Activated CD8-positive, alpha-beta memory T cell treated with anti-CD3 and anti-CD28 coated beads, Interleukin-2, amount 10 ng/mL, durations not matched to agents 7 days and 5 days (primary cell): ENCODE results near the gene CFAP410. TPM values are rescaled to one million over a fixed set of nuclear protein-coding genes. Genes with fewer than 3 reads are reported as not detected.

Experiments
- ATAC-seq: fragments of 150-1000 bp; cut with Tn5 transposase; one replicate; pipeline ENCODE4 v1.10.0; 2021; ENCODE audit warnings: moderate library complexity
- CTCF ChIA-PET: fragments of 350-600 bp; sonication (Branson Sonifier 250); formaldehyde crosslinking; loops from one replicate; lab custom pipeline; 2021; ENCODE audit warnings: antibody characterized with exemption; lab: Charles Lee
- DNase-seq: peaks from one replicate; pipeline ENCODE4 v3.0.0-alpha.2; 2020
- H3K27ac Mint-ChIP-seq: one replicate; pipeline ENCODE4 v1.8.0; 2021; ENCODE audit warnings: mild to moderate bottlenecking, mixed read lengths
- H3K27me3 Mint-ChIP-seq: one replicate; pipeline ENCODE4 v1.8.0; 2021; ENCODE audit warnings: mixed read lengths
- H3K36me3 Mint-ChIP-seq: one replicate; pipeline ENCODE4 v1.8.0; 2021; ENCODE audit warnings: mild to moderate bottlenecking, mixed read lengths
- H3K4me1 Mint-ChIP-seq: one replicate; pipeline ENCODE4 v1.8.0; 2021; ENCODE audit warnings: mixed read lengths
- H3K4me3 Mint-ChIP-seq: one replicate; pipeline ENCODE4 v1.8.0; 2021; ENCODE audit warnings: mild to moderate bottlenecking, moderate library complexity, mixed read lengths
- H3K9me3 Mint-ChIP-seq: one replicate; pipeline ENCODE4 v1.8.0; 2022; ENCODE audit warnings: low read depth, mixed read lengths
- total RNA-seq, 2 experiments: library from RNA; stranded (reverse); gene quantifications; one replicate each; pipeline ENCODE4 v1.2.3, GENCODE V29; 2021

Gene CFAP410
- total RNA-seq, 2 experiments from 2014 or later, result 14.8 to 15.3 TPM

GRCh38 chr21:44329086-44329889 lies 9.9 kb downstream of the CFAP410 start:
- no peak overlapping the region for H3K4me3 Mint-ChIP-seq
- H3K27me3 Mint-ChIP-seq, result no peaks in the 10 kb centered on the region
- CTCF ChIA-PET, result interaction anchor here (1.3 kb wide), 1 partner anchor 31 kb away, joined by 3 read pairs; no protein-coding TSS in a partner anchor
- H3K4me1 Mint-ChIP-seq, result no peaks in the 10 kb centered on the region
- no peak for DNase-seq
- ATAC-seq, result no peak
- peak overlapping the region; percentile 47 for H3K27ac Mint-ChIP-seq
- H3K36me3 Mint-ChIP-seq, result peaks cover 2% of the 10 kb centered on the region
- no peaks in the 10 kb centered on the region for H3K9me3 Mint-ChIP-seq

DNA sequence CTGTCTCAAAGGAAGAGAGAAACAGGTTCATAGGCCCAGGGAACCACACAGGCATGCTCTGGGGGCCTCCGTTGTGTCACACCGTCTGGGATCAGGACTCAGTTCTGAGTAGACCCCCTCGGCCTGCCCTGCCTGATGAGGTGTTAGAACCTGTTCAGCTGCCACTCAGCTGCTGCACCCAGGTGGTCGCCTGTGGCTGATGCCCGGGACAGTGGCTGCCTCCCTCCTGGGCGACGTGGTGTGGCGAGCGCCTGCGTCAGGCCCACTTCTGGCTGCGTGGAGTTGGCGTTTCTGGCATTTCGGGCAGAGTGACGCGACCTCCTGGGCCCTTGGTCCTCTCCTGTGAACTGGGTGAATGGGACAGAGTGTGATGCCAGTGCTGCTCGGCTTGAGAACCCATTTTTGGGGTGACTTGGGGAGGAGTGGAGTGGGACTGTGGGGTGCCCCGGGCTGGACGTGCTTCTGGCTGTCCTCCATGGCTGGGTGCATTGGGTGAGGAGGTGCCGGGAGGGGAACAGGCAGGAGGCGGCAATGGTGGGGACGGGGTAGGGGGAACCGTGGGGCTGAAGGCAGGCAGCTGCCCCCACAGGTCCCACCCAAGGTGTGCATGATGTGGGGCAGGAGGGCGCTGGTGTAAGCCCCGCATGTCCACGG lies 10.8 kb downstream of the CFAP410 start:
- no peak overlapping the region for H3K4me3 Mint-ChIP-seq
- CTCF ChIA-PET, result no interaction called here
- H3K36me3 Mint-ChIP-seq, result peaks cover 2% of the 10 kb centered on the region
- ATAC-seq (no peak), DNase-seq (no peak)
- no peaks in the 10 kb centered on the region for H3K9me3 Mint-ChIP-seq
- H3K27ac Mint-ChIP-seq, result no peak overlapping the region
- no peaks in the 10 kb centered on the region for H3K27me3 Mint-ChIP-seq
- no peaks in the 10 kb centered on the region for H3K4me1 Mint-ChIP-seq

DNA sequence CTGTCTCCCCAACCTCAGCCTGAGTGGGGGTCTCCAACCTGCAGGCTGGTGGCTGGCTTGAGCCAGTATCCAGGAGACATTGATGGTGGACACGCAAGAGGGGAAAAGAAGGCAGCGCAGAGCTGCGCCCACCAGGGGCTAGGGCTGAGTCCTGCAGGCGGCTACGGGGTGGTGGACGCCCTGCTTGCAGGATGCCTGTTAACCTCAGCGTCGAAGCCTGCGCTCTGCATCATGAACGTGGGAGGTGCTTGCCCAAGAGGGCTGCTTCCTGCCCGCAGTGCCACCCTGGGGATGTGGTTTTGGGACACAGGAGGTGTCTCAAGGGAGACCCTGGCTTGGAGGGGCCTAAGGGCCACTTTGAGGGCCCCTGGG lies 11.6 kb downstream of the CFAP410 start:
- H3K4me3 Mint-ChIP-seq, result no peak overlapping the region
- DNase-seq, result no peak
- no peak overlapping the region for H3K27ac Mint-ChIP-seq
- ATAC-seq, result no peak
- peaks cover 2% of the 10 kb centered on the region for H3K36me3 Mint-ChIP-seq
- CTCF ChIA-PET, result no interaction called here
- H3K4me1 Mint-ChIP-seq, result no peaks in the 10 kb centered on the region
- no peaks in the 10 kb centered on the region for H3K27me3 Mint-ChIP-seq
- no peaks in the 10 kb centered on the region for H3K9me3 Mint-ChIP-seq

DNA sequence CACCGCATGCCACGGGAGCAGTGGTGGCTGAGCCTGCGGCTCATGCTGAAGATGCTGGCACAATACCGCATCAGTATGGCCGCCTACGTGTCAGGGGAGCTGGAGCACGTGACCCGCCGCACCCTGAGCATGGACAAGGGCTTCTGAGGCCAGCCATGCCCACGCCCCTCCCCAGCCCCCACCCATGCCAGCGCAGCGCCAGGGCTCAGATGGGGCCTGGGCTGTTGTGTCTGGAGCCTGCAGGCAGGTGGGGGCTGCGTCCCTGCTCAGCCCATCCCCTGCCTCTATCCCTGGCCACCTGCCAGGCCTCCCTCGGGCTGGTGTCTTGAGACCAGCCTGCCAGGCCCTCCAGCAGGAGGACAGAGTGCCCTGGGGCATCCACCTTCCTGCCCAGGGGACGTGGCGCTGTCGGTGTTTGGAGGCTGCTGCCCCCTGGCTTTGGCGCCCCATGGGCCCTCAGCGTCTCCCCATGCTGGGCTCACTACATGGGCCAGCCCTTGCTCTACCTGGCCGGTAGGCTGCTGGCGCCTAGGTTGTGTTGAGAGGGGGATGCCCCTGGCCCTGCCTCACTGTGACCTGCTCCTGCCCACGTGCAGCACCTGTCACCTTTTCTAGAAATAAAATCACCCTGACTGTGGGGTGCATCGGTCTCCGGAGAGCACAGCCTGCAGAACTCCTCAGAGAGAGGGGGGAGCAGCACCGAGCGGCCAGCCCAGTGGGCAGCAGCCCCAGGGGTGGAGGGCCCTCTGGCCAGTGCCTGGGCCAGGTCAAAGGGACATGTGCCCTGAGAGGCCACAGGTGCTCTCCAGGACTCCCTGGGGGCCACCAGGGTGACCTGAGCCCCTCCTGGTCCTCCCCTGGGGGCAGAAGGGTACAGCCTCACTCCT lies 12.2 kb downstream of the CFAP410 start:
- no peak for DNase-seq
- CTCF ChIA-PET, result no interaction called here
- no peaks in the 10 kb centered on the region for H3K4me1 Mint-ChIP-seq
- no peaks in the 10 kb centered on the region for H3K27me3 Mint-ChIP-seq
- no peaks in the 10 kb centered on the region for H3K9me3 Mint-ChIP-seq
- H3K36me3 Mint-ChIP-seq, result peaks cover 2% of the 10 kb centered on the region
- no peak overlapping the region for H3K4me3 Mint-ChIP-seq
- H3K27ac Mint-ChIP-seq, result no peak overlapping the region
- ATAC-seq, result no peak

- no peak overlapping the region for H3K27ac Mint-ChIP-seq
- H3K4me1 Mint-ChIP-seq, result no peaks in the 10 kb centered on the region
- no peak for ATAC-seq
- CTCF ChIA-PET, result no interaction called here
- no peak for DNase-seq
- H3K27me3 Mint-ChIP-seq, result no peaks in the 10 kb centered on the region
- H3K9me3 Mint-ChIP-seq, result no peaks in the 10 kb centered on the region
- no peak overlapping the region for H3K4me3 Mint-ChIP-seq
- H3K36me3 Mint-ChIP-seq, result peaks cover 2% of the 10 kb centered on the region
Observed at GRCh38 chr21:44326272-44326647, 12.9 kb downstream of the CFAP410 start.

DNA sequence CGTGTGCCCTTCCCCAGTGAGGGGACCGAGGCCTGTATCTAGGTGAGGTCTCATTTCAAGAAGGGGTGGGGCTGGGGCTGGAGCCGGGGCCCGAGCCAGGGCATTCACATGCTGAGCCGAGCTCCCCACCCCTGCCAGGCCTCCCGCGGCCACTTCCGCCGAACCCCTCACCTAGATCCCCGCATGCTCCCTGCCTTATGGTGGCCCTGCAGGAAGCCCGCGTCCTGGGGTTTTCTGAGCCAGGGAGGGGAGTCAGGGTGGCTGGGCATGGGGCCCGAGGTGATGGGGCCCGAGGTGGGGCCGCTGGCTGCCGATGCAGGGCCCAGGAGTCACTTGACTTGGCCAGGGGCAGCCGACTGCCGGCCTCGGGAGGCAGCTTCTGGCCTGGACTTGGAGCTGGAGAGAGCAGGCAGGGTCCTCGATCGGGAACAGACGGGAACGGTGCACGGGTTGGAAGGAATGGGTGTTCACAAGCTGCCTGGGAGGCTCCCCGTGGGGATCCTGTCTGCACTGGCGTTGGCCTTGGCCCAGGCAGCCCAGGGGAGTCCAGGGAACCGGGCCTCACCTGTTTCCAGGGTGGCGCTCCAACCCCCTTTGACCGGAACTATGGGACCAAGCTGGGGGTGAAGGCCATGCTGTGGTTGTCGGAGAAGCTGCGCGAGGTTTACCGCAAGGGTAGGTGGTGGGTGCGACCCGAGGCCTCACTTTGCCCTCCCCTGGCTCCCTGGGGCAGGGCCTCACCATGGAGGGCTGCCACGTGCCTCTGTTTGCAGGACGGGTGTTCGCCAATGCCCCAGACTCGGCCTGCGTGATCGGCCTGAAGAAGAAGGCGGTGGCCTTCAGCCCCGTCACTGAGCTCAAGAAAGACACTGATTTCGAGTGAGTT lies 13.6 kb downstream of the CFAP410 start:
- Mint-ChIP-seq H3K4me1 (no peaks in the 10 kb centered on the region), H3K36me3 (peaks cover 2% of the 10 kb centered on the region), H3K9me3 (no peaks in the 10 kb centered on the region), H3K4me3 (no peak overlapping the region), H3K27ac (no peak overlapping the region), H3K27me3 (no peaks in the 10 kb centered on the region)
- no peak for DNase-seq
- CTCF ChIA-PET, result no interaction called here
- no peak for ATAC-seq

- H3K4me1 Mint-ChIP-seq, result no peaks in the 10 kb centered on the region
- CTCF ChIA-PET, result no interaction called here
- DNase-seq (no peak), ATAC-seq (no peak)
- H3K9me3 Mint-ChIP-seq, result no peaks in the 10 kb centered on the region
- H3K27me3 Mint-ChIP-seq, result no peaks in the 10 kb centered on the region
- H3K4me3 Mint-ChIP-seq, result no peak overlapping the region
- peaks cover 2% of the 10 kb centered on the region for H3K36me3 Mint-ChIP-seq
- no peak overlapping the region for H3K27ac Mint-ChIP-seq
Observed at GRCh38 chr21:44324854-44325107, 14.4 kb downstream of the CFAP410 start.

DNA sequence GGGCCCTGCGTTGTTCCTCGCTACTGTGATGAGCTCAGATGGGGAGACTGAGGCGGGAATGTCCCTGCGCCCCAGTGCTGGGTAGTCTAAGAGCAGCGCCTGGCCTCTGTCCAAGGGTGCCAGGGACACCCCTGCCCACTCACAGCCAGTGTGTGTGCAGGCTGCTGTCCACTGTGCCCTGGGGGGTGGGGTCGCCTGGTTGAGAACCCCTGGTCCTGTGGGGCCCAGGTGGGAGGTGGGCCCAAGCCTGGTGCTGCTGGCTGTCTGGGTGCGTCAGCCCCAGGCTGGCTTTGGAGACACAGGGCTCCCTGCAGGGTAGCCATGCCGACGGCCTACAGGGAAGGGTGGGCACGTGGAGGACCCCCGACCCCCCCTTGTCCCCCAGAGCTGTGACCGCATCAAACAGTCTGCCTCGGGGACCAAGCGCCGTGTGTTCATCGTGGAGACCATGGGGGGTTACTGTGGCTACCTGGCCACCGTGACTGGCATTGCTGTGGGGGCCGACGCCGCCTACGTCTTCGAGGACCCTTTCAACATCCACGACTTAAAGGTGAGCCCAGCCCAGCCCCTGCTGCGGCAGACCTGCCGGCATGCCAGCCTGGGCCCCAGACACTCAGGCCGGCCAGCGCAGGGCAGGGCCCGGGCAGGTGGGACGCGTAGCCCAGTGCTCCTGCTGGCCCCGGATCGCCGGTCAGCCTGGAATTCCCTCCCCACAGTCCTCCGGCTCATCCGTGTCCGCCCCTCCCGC lies 14.9 kb downstream of the CFAP410 start:
- Mint-ChIP-seq H3K36me3 (peaks cover 2% of the 10 kb centered on the region), H3K27ac (no peak overlapping the region), H3K4me1 (no peaks in the 10 kb centered on the region), H3K27me3 (no peaks in the 10 kb centered on the region), H3K4me3 (no peak overlapping the region), H3K9me3 (no peaks in the 10 kb centered on the region)
- CTCF ChIA-PET, result no interaction called here
- DNase-seq, result no peak
- ATAC-seq, result no peak

- CTCF ChIA-PET, result no interaction called here
- Mint-ChIP-seq H3K27ac (no peak overlapping the region), H3K36me3 (peaks cover 4% of the 10 kb centered on the region)
Observed at GRCh38 chr21:44323591-44323990, 15.6 kb downstream of the CFAP410 start.

GRCh38 chr21:44322621-44323325 lies 16.4 kb downstream of the CFAP410 start:
- DNase-seq, result no peak
- CTCF ChIA-PET, result no interaction called here
- no peaks in the 10 kb centered on the region for H3K27me3 Mint-ChIP-seq
- H3K9me3 Mint-ChIP-seq, result no peaks in the 10 kb centered on the region
- H3K4me1 Mint-ChIP-seq, result no peaks in the 10 kb centered on the region
- no peak overlapping the region for H3K4me3 Mint-ChIP-seq
- peaks cover 4% of the 10 kb centered on the region for H3K36me3 Mint-ChIP-seq
- no peak for ATAC-seq
- no peak overlapping the region for H3K27ac Mint-ChIP-seq

More at GRCh38 chr21:44323591-44323990, 15.6 kb downstream of the CFAP410 start:
- Mint-ChIP-seq H3K4me3 (no peak overlapping the region), H3K4me1 (no peaks in the 10 kb centered on the region), H3K27me3 (no peaks in the 10 kb centered on the region), H3K9me3 (no peaks in the 10 kb centered on the region)
- ATAC-seq, result no peak
- DNase-seq, result no peak

GRCh38 chr21:44321846-44322450 lies 17.2 kb downstream of the CFAP410 start:
- ATAC-seq (no peak), DNase-seq (no peak)
- no peak overlapping the region for H3K4me3 Mint-ChIP-seq
- H3K27ac Mint-ChIP-seq, result no peak overlapping the region
- no peaks in the 10 kb centered on the region for H3K4me1 Mint-ChIP-seq
- H3K27me3 Mint-ChIP-seq, result no peaks in the 10 kb centered on the region
- CTCF ChIA-PET, result no interaction called here
- H3K9me3 Mint-ChIP-seq, result no peaks in the 10 kb centered on the region
- H3K36me3 Mint-ChIP-seq, result peaks cover 4% of the 10 kb centered on the region

DNA sequence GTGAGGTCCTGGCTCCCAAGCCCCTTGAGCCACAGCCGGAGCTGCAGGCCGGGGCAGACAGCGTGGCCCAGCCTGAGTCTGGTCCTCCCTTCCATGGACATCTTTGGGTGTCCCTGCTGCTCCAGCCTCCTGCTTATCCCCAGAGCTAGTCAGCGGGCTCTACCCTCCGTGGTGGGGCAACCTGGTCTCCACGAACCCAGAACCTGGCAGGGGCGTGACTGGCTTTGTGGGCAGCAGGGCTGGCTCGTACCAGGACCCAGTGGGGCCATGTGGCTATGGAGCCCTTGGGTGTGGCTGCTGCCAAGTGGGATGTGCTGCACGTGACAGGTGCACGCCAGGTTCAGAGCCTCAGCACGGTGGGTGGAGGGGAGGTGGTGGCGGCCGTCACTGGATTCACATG lies 18.3 kb downstream of the CFAP410 start:
- H3K4me1 Mint-ChIP-seq, result no peaks in the 10 kb centered on the region
- CTCF ChIA-PET, result no interaction called here
- H3K27me3 Mint-ChIP-seq, result no peaks in the 10 kb centered on the region
- DNase-seq (no peak), ATAC-seq (no peak)
- no peak overlapping the region for H3K4me3 Mint-ChIP-seq
- no peaks in the 10 kb centered on the region for H3K9me3 Mint-ChIP-seq
- peaks cover 7% of the 10 kb centered on the region for H3K36me3 Mint-ChIP-seq
- H3K27ac Mint-ChIP-seq, result no peak overlapping the region
